Adrenal gland (tissue), 12 donors: ENCODE results near the gene SOWAHC. TPM values are rescaled to one million over a fixed set of nuclear protein-coding genes. Genes with fewer than 3 reads are reported as not detected.

Experiments used
- DNase-seq, 7 donors: peaks; one replicate each; pipeline ENCODE4 v3.0.0-alpha.2; 2019 to 2020
- H3K27ac ChIP-seq, 5 donors: fragments of 200-600 bp; sonication (generic) in 4 of 5; 1 replicate in 3 of 5; 2 replicates in 2 of 5; pipeline versions ENCODE4 v1.5.1 to v1.8.0; 2016 to 2020; ENCODE audit warnings: mild to moderate bottlenecking in 1 of 5
- H3K27me3 ChIP-seq: fragments of 200-600 bp; 2 replicates; pipeline ENCODE4 v1.8.0; 2021
- H3K36me3 ChIP-seq, 2 donors: fragments of 200-600 bp; replicated peaks in 1 of 2; 1 replicate in 1 of 2; 2 replicates in 1 of 2; pipeline versions ENCODE4 v1.5.1 to v1.8.0; 2018 to 2022
- H3K4me1 ChIP-seq, 2 donors: fragments of 200-600 bp; replicated peaks in 1 of 2; 1 replicate in 1 of 2; 2 replicates in 1 of 2; pipeline versions ENCODE4 v1.5.1 to v1.8.0; 2018 to 2021
- H3K4me3 ChIP-seq, 4 donors: fragments of 200-600 bp; sonication (generic) in 3 of 4; one replicate each; pipeline ENCODE4 v1.5.1; 2016 to 2018
- H3K9me3 ChIP-seq, 3 donors: fragments of 200-600 bp; sonication (generic) in 1 of 3; replicated peaks in 1 of 3; 1 replicate in 2 of 3; 2 replicates in 1 of 3; pipeline versions ENCODE4 v1.5.1 to v1.8.0; 2016 to 2021
- POLR2A ChIP-seq, 2 donors: fragments of 450-650 bp; IDR thresholded peaks; one replicate each; pipeline ENCODE4 v1.6.1; 2017; ENCODE audit warnings: antibody characterized with exemption in 2 of 2, mild to moderate bottlenecking in 2 of 2, moderate library complexity in 1 of 2
- WGBS, 4 donors: extraction: QIAGEN DNeasy Blood & Tissue Kit in 2 of 4; methylation state at CpG; one replicate each; pipeline versions ENCODE4 v1.1.5 to v1.1.7; 2013 to 2017; 5-methylcytosine and 5-hydroxymethylcytosine counted together
- intact Hi-C, 2 donors: fragments of 100-400 bp; cut with DNase I; formaldehyde crosslinking; loops; one replicate each; pipeline versions ENCODE4 v1.14.1 to v1.15.0; 2022 to 2023
- polyA plus RNA-seq, 3 donors: library from polyadenylated mRNA; stranded (reverse); fragments of 200-250 nt in 2 of 3; fragments of 350-450 nt in 1 of 3; fragmentation: Illumina TruSeq in 1 of 3; extraction: RNeasy Lipid Tissue Mini Kit (QIAGEN cat#74804) in 1 of 3; gene quantifications; one replicate each; pipeline ENCODE4 v1.2.3, GENCODE V29; 2013 to 2014
- total RNA-seq, 9 donors: library from RNA; depleted of rRNA in 4 of 9; stranded (reverse); fragments of >200 nt in 4 of 9; fragments of 120-200 nt in 1 of 9; fragmentation: NEBNext Ultra II Directional in 1 of 9; extraction: Animal tissue kit (Norgen Biotek cat#: 25700) in 1 of 9; gene quantifications; one replicate each; pipeline versions ENCODE4 v1.1.0 to v1.2.4, GENCODE V29; 2013 to 2023
- TF ChIP-seq, protein P1 (sequence below), 6 experiments: fragments of 450-650 bp in 4 of 6; fragments of 200-600 bp in 2 of 6; sonication (generic) in 1 of 6; IDR thresholded peaks; 1 replicate in 5 of 6; 2 replicates in 1 of 6; pipeline versions ENCODE4 v1.5.1 to v1.8.0; 2016 to 2021; ENCODE audit warnings: antibody characterized with exemption in 6 of 6, mild to moderate bottlenecking in 2 of 6, moderate library complexity in 1 of 6
- donor health status: healthy with polysubstance abuse.
- donor health status: Bipolar disorder and iron deficiency.
- donor health status: DM: yes; HTN: yes; CAD: no.
- donor health status: DM: no; HTN: no; CAD: no.
- donor health status: DM: no; HTN: no; CAD: no.
- donor health status: DM: yes; HTN: yes; CAD: no.

Gene SOWAHC
- total and polyA plus RNA-seq, 12 donors, result 2.2 to 15.5 (median 7.6) TPM

DNA sequence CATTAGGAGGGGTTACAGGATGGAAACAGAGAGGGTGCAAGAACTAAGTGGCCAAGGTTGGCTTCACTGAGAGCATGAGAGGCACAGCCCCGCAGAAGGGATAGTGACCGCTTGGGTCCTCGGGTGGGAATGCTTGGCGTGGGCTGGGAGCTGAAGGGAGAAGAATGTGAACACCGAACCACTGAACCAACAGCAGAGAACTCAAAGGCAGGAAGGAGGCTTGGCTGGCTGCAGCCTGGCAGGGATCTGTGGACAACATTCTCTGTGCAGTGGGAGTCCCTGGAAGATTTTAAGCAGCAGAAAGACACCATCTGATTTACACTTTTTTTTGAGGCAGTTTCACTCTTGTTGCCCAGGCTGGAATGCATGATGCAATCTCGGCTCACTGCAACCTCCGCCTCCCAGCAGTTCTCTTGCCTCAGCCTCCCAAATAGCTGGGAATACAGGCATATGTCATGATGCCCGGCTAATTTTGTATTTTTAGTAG is 33.9 kb downstream of the SOWAHC start:
- H3K36me3 ChIP-seq, result no peaks in the 10 kb centered on the region
- no peaks in the 10 kb centered on the region for H3K9me3 ChIP-seq
- no peaks in the 10 kb centered on the region for H3K27me3 ChIP-seq
- peaks cover 0 to 12% of the 10 kb centered on the region in 2 donors for H3K4me1 ChIP-seq
- intact Hi-C loops, result no loop called here
- H3K4me3 ChIP-seq, result no peak overlapping the region
- TF ChIP-seq POLR2A (IDR thresholded peaks at IDR 0.05), result no peak
- TF ChIP-seq, protein P1, sequence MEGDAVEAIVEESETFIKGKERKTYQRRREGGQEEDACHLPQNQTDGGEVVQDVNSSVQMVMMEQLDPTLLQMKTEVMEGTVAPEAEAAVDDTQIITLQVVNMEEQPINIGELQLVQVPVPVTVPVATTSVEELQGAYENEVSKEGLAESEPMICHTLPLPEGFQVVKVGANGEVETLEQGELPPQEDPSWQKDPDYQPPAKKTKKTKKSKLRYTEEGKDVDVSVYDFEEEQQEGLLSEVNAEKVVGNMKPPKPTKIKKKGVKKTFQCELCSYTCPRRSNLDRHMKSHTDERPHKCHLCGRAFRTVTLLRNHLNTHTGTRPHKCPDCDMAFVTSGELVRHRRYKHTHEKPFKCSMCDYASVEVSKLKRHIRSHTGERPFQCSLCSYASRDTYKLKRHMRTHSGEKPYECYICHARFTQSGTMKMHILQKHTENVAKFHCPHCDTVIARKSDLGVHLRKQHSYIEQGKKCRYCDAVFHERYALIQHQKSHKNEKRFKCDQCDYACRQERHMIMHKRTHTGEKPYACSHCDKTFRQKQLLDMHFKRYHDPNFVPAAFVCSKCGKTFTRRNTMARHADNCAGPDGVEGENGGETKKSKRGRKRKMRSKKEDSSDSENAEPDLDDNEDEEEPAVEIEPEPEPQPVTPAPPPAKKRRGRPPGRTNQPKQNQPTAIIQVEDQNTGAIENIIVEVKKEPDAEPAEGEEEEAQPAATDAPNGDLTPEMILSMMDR (IDR thresholded peaks at IDR 0.05), result no peak
- no peak overlapping the region for H3K27ac ChIP-seq
- DNase-seq, result no peak
- WGBS, 4 donors, result 86 to 92% (median 88%) methylated on average over 8 of the region's 8 CpGs

DNA sequence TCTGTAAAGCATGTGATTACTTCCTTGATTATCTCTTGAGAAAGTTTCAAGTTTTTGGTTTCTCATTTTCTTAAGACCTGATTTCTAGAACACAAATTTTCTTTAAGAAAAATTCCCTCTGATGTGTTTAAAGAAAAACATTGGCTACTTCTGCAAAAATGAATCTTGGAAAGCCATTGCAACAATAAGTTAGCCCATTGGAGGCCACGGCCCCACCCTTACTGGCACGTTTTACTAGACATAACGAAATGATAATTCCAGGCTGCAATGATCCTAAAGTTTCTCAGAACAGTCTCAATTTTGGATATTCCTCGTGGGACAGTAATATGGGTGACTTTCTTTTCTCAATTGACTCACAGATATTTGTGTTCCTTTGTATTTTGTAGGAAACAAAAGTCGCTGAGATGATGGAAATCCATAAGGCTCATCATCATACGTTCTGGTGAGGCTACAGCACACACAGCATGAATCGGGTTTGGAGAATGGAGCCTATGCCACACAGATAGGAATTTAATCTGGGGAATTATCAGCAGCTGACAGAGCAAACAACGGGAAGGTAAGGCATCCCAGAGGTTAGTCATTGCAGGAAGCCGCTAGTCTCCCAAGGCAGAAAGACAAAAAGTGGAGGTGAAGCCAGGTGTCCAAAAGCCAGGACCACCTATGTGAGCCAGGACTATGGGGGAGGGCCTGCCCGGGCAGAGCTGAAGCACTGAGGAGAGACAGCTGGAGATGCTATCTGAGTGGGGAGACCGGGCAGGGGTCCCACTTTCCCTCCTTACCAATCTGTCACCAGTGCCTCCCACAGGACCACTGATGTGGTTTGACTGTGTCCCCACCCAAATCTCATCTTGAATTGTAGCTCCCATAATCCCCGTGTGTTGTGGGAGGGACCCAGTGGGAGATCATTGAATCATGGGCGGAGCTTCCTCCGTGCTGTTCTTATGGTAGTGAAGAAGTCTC is 35.9 kb downstream of the SOWAHC start:
- intact Hi-C loops, result no loop called here
- no peak overlapping the region for H3K27ac ChIP-seq
- H3K27me3 ChIP-seq, result no peaks in the 10 kb centered on the region
- WGBS, 4 donors, result 79 to 83% (median 81%) methylated on average over 14 of the region's 14 CpGs
- no peaks in the 10 kb centered on the region for H3K4me1 ChIP-seq
- no peaks in the 10 kb centered on the region for H3K36me3 ChIP-seq
- no peak for TF ChIP-seq POLR2A (IDR thresholded peaks at IDR 0.05)
- TF ChIP-seq, protein P1 (IDR thresholded peaks at IDR 0.05), result no peak
- no peak for DNase-seq
- H3K9me3 ChIP-seq, result no peaks in the 10 kb centered on the region
- no peak overlapping the region for H3K4me3 ChIP-seq

DNA sequence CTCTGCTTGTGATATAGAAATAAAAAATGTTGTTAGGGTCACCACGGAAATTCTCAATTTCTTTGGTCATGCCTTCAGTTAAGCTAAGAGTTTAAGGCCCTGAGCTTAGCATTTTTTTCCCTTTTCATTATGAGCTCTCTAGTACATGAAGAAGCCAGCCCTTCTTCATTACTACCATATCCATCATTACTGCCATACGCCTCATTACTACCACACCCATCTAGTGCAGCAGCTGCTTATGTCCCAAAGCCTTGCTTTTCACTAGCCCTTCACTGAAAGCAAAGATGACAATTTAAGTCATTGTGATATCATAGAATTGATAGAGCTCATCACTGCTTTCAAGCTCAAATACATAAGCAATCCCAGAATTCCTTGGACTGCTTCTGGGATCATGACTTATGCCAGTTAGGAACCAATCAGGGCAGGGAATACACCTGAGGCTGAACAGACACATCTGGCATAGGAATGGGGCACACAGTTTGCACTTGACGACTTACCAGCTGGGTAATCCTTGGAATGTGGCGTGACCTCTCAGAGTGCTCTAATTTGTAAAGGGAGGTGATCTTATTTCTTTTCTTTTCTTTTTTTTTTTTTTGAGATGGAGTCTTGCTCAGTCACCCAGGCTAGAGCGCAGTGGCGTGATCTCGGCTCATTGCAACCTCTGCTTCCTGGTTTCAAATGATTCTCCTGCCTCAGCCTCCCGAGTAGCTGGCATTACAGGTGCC is 40.3 kb downstream of the SOWAHC start:
- H3K27ac ChIP-seq, result no peak overlapping the region
- no peaks in the 10 kb centered on the region for H3K27me3 ChIP-seq
- TF ChIP-seq POLR2A (IDR thresholded peaks at IDR 0.05), result no peak
- TF ChIP-seq, protein P1 (IDR thresholded peaks at IDR 0.05), result no peak
- H3K4me3 ChIP-seq, result no peak overlapping the region
- no peak for DNase-seq
- intact Hi-C loops, result no loop called here
- 85 to 95% (median 94%) methylated on average over 8 of the region's 8 CpGs for WGBS, 4 donors
- no peaks in the 10 kb centered on the region for H3K36me3 ChIP-seq
- H3K9me3 ChIP-seq, result no peaks in the 10 kb centered on the region
- no peaks in the 10 kb centered on the region for H3K4me1 ChIP-seq

DNA sequence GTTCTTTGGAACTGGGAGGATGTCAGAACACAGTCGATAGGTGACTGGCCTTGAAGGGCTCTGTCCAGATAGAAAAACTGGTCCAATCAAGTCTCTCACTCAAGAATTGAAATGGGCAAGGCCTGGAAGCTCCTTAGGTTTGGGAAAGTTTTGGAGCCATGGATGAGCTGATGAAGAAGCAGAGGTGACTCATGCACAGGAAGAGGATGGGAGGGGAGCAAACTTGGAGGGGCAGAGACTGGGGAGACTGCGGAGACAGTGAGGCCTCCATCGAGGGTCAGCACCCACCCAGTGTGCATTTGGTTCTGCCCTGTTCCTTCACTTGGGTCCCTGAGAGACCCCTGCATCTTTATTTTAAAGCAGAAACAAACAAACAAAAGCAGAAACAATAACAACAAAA is 41.1 kb downstream of the SOWAHC start:
- Histone ChIP-seq H3K4me3 (no peak overlapping the region), H3K36me3 (no peaks in the 10 kb centered on the region), H3K27ac (no peak overlapping the region), H3K27me3 (no peaks in the 10 kb centered on the region), H3K9me3 (no peaks in the 10 kb centered on the region), H3K4me1 (no peaks in the 10 kb centered on the region)
- no peak for DNase-seq
- intact Hi-C loops, result no loop called here
- no peak for TF ChIP-seq POLR2A (IDR thresholded peaks at IDR 0.05)
- TF ChIP-seq, protein P1 (IDR thresholded peaks at IDR 0.05), result no peak
- 64 to 78% (median 72%) methylated on average over 3 of the region's 3 CpGs for WGBS, 4 donors
